Ramos (cell line): Measurements from ENCODE around the gene ZBTB34.

Experiments used
- in situ Hi-C: fragments of 300-500 bp; cut with MboI; formaldehyde crosslinking; loops from one replicate; pipeline ENCODE4 v1.14.3; 2022; ENCODE audit warnings: low sequenced_read_pairs; ENCODE audit not compliant: unreplicated experiment

ZBTB34 gene

GRCh38 chr9:126915281-126915816, 54.9 kb downstream of the ZBTB34 start:
- in situ Hi-C loops: no loop called here

GRCh38 chr9:126915846-126916543, 55.6 kb downstream of the ZBTB34 start:
- in situ Hi-C loops: no loop called here

- in situ Hi-C loops: no loop called here
Measured at GRCh38 chr9:126916909-126917308, 56.5 kb downstream of the ZBTB34 start.

GRCh38 chr9:126919193-126919592, 58.8 kb downstream of the ZBTB34 start:
- in situ Hi-C loops: no loop called here

- in situ Hi-C loops: no loop called here
Measured at GRCh38 chr9:126925876-126926275, 65.4 kb downstream of the ZBTB34 start.

GRCh38 chr9:126926364-126926763, 65.9 kb downstream of the ZBTB34 start:
- in situ Hi-C loops: no loop called here

GRCh38 chr9:126927419-126927818, 67.0 kb downstream of the ZBTB34 start:
- in situ Hi-C loops: no loop called here

GRCh38 chr9:126932871-126933321, 72.5 kb downstream of the ZBTB34 start:
- in situ Hi-C loops: no loop called here

GRCh38 chr9:126933334-126933980, 73.0 kb downstream of the ZBTB34 start:
- in situ Hi-C loops: no loop called here

GRCh38 chr9:126934441-126934840, 74.0 kb downstream of the ZBTB34 start:
- in situ Hi-C loops: no loop called here
